HepG2 (cell line): Measurements from ENCODE around the gene NCMAP. TPM values are rescaled to one million over a fixed set of nuclear protein-coding genes. Genes with fewer than 3 reads are reported as not detected.

ENCODE experiments used
- FOXA3 ChIP-seq: IDR thresholded peaks from 2 replicates; pipeline ENCODE4 v1.6.1; 2016; ENCODE audit warnings: missing genetic modification reagents, missing compliant biosample characterization
- FOXO1 ChIP-seq: sonication (generic); formaldehyde crosslinking; IDR thresholded peaks from 2 replicates; pipeline ENCODE4 v1.4.0; 2020; ENCODE audit warnings: missing genetic modification reagents
- FOXP1 ChIP-seq, 2 experiments: fragments of 450-650 bp in 1 of 2; IDR thresholded peaks; 2 replicates each; pipeline ENCODE4 v1.6.1; 2017 to 2018; ENCODE audit warnings: antibody characterized with exemption in 1 of 2
- GFI1 ChIP-seq: sonication (generic); formaldehyde crosslinking; IDR thresholded peaks from 2 replicates; pipeline ENCODE4 v1.5.0; 2020; ENCODE audit warnings: missing genetic modification reagents, mild to moderate bottlenecking, borderline replicate concordance
- HES4 ChIP-seq: sonication (generic); formaldehyde crosslinking; IDR thresholded peaks from 2 replicates; pipeline ENCODE4 v1.9.0; 2021; ENCODE audit warnings: mild to moderate bottlenecking, missing genetic modification reagents, borderline replicate concordance
- KDM3A ChIP-seq: IDR thresholded peaks from 2 replicates; pipeline ENCODE4 v1.6.1; 2018; ENCODE audit warnings: low read depth, missing compliant biosample characterization
- KDM6A ChIP-seq: IDR thresholded peaks from 2 replicates; pipeline ENCODE4 v1.6.1; 2016; ENCODE audit warnings: low read depth
- NFIC ChIP-seq: IDR thresholded peaks from 2 replicates; pipeline ENCODE4 v1.6.1; 2012; ENCODE audit warnings: mild to moderate bottlenecking, low read length, inconsistent platforms
- PHF5A ChIP-seq: IDR thresholded peaks from one replicate; pipeline ENCODE4 v1.6.1; 2018; ENCODE audit warnings: low read depth, missing genetic modification reagents; ENCODE audit not compliant: unreplicated experiment
- RARA ChIP-seq: IDR thresholded peaks from 2 replicates; pipeline ENCODE4 v1.6.1; 2016; ENCODE audit warnings: missing genetic modification reagents, missing compliant biosample characterization
- RXRB ChIP-seq: IDR thresholded peaks from 2 replicates; pipeline ENCODE4 v1.6.1; 2016; ENCODE audit warnings: borderline replicate concordance, missing genetic modification reagents, missing compliant biosample characterization
- TBX2 ChIP-seq: sonication (generic); formaldehyde crosslinking; IDR thresholded peaks from 2 replicates; pipeline ENCODE4 v1.5.0; 2020; ENCODE audit warnings: missing genetic modification reagents, mild to moderate bottlenecking, borderline replicate concordance
- TBX3 ChIP-seq: fragments of 450-650 bp; IDR thresholded peaks from 2 replicates; pipeline ENCODE4 v1.6.1; 2017; ENCODE audit warnings: antibody characterized with exemption, mild to moderate bottlenecking, inconsistent platforms, borderline replicate concordance
- TFAP4 ChIP-seq: sonication (generic); IDR thresholded peaks from 2 replicates; pipeline ENCODE4 v1.6.1; 2016; ENCODE audit warnings: low read depth, borderline replicate concordance
- THRA ChIP-seq: sonication (generic); formaldehyde crosslinking; IDR thresholded peaks from 2 replicates; pipeline ENCODE4 v1.4.0; 2020; ENCODE audit warnings: missing genetic modification reagents, borderline replicate concordance
- ZBTB43 ChIP-seq: sonication (generic); formaldehyde crosslinking; conservative IDR thresholded peaks from 2 replicates; pipeline ENCODE4 v1.4.0; 2020; ENCODE audit warnings: missing genetic modification reagents
- ZMYM3 ChIP-seq: sonication (generic); formaldehyde crosslinking; IDR thresholded peaks from 2 replicates; pipeline ENCODE4 v1.5.1; 2020; ENCODE audit warnings: mild to moderate bottlenecking, missing genetic modification reagents
- ZNF331 ChIP-seq: sonication (generic); formaldehyde crosslinking; IDR thresholded peaks from 2 replicates; pipeline ENCODE4 v1.4.0; 2020; ENCODE audit warnings: missing genetic modification reagents
- ZNF510 ChIP-seq: sonication (generic); formaldehyde crosslinking; IDR thresholded peaks from 2 replicates; pipeline ENCODE4 v1.4.0; 2020; ENCODE audit warnings: low read depth, mild to moderate bottlenecking, missing genetic modification reagents
- ZNF556 ChIP-seq: sonication (generic); formaldehyde crosslinking; IDR thresholded peaks from 2 replicates; pipeline ENCODE4 v1.4.0; 2020; ENCODE audit warnings: mild to moderate bottlenecking, missing genetic modification reagents, borderline replicate concordance
- polyA plus RNA-seq, 8 experiments: library from polyadenylated mRNA; depleted of rRNA in 3 of 8; stranded (reverse) in 7 of 8; unstranded in 1 of 8; fragments of >200 nt; fragmentation: Illumina TruSeq in 4 of 8; extraction: Trizol in 4 of 8; gene quantifications; 2 replicates each; pipeline versions ENCODE4 v1.2.1 to v1.2.3, GENCODE V29; 2011 to 2016; ENCODE audit warnings: low read depth in 4 of 8, missing spikeins in 1 of 8, mixed read lengths in 1 of 8; ENCODE audit not compliant: insufficient read depth in 1 of 8
- total RNA-seq, 5 experiments: library from RNA; depleted of rRNA; stranded (reverse); fragments of >200 nt; fragmentation: Illumina TruSeq; extraction: Trizol; gene quantifications; 2 replicates each; pipeline ENCODE4 v1.2.3, GENCODE V29; 2016; ENCODE audit warnings: low read depth in 1 of 5
- TF ChIP-seq, protein P1 (sequence below): sonication (generic); formaldehyde crosslinking; conservative IDR thresholded peaks from 2 replicates; pipeline ENCODE4 v1.4.0; 2020; ENCODE audit warnings: mild to moderate bottlenecking, missing genetic modification reagents, moderate library complexity
- TF ChIP-seq, protein P2 (sequence below): sonication (generic); formaldehyde crosslinking; IDR thresholded peaks from 2 replicates; pipeline ENCODE4 v1.5.0; 2020; ENCODE audit warnings: mild to moderate bottlenecking, low read depth, missing genetic modification reagents, borderline replicate concordance

NCMAP gene
- total and polyA plus RNA-seq, 2 of the 13 experiments (the other 11 are each of a cell fraction or from before 2014, with no cell fraction given) = 2.7 to 20.0 TPM

GRCh38 chr1:24540906-24541710, 14.8 kb upstream of the NCMAP start (continued):
- TF ChIP-seq, protein P1, sequence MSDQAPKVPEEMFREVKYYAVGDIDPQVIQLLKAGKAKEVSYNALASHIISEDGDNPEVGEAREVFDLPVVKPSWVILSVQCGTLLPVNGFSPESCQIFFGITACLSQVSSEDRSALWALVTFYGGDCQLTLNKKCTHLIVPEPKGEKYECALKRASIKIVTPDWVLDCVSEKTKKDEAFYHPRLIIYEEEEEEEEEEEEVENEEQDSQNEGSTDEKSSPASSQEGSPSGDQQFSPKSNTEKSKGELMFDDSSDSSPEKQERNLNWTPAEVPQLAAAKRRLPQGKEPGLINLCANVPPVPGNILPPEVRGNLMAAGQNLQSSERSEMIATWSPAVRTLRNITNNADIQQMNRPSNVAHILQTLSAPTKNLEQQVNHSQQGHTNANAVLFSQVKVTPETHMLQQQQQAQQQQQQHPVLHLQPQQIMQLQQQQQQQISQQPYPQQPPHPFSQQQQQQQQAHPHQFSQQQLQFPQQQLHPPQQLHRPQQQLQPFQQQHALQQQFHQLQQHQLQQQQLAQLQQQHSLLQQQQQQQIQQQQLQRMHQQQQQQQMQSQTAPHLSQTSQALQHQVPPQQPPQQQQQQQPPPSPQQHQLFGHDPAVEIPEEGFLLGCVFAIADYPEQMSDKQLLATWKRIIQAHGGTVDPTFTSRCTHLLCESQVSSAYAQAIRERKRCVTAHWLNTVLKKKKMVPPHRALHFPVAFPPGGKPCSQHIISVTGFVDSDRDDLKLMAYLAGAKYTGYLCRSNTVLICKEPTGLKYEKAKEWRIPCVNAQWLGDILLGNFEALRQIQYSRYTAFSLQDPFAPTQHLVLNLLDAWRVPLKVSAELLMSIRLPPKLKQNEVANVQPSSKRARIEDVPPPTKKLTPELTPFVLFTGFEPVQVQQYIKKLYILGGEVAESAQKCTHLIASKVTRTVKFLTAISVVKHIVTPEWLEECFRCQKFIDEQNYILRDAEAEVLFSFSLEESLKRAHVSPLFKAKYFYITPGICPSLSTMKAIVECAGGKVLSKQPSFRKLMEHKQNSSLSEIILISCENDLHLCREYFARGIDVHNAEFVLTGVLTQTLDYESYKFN (CRISPR knock-in tag) = peak; percentile 97
- TF ChIP-seq GFI1 (CRISPR knock-in tag) (peak; percentile 67; the same call in 1 of the 2 replicates), ZNF556 (CRISPR knock-in tag) (0 out of 2 replicates have a peak, but pooled peaks have one; percentile 43), RARA (CRISPR knock-in tag) (peak; percentile 90), KDM3A (CRISPR knock-in tag) (0 out of 2 replicates have a peak, but pooled peaks have one; percentile 28), ZMYM3 (CRISPR knock-in tag) (no peak), ZNF331 (CRISPR knock-in tag) (peak; percentile 43; the same call in 1 of the 2 replicates), ZNF510 (CRISPR knock-in tag) (0 out of 2 replicates have a peak, but pooled peaks have one; percentile 14), FOXP1 (IDR thresholded peaks at IDR 0.05) (no peak), FOXP1 (CRISPR knock-in tag; IDR thresholded peaks at IDR 0.05) (peak; percentile 85), TBX3 (peak; percentile 47; the same call in 1 of the 2 replicates), TFAP4 (peak; percentile 28; the same call in 1 of the 2 replicates), THRA (peak; percentile 79), KDM6A (peak; percentile 92), FOXA3 (peak; percentile 95), TBX2 (CRISPR knock-in tag) (peak; percentile 54), PHF5A (peak; percentile 39), NFIC (peak; percentile 75; the same call in 1 of the 2 replicates), HES4 (no peak), RXRB (CRISPR knock-in tag) (peak; percentile 89), ZBTB43 (CRISPR knock-in tag) (peak; percentile 61; the same call in 1 of the 2 replicates), FOXO1 (CRISPR knock-in tag) (peak; percentile 86)
- TF ChIP-seq, protein P2, sequence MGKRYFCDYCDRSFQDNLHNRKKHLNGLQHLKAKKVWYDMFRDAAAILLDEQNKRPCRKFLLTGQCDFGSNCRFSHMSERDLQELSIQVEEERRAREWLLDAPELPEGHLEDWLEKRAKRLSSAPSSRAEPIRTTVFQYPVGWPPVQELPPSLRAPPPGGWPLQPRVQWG (CRISPR knock-in tag) = no peak
